K562 (cell line): ENCODE results near the gene GATC. TPM values are rescaled to one million over a fixed set of nuclear protein-coding genes. Genes with fewer than 3 reads are reported as not detected.
A peak's percentile ranks its signal among the peaks of the same experiment; 100 is the strongest.
"Not testable (repeated sequence)": the region's sequence is repeated elsewhere in the genome, so short reads cannot be mapped to it uniquely, and the experiment has no call there.

Experiments used
- ATAC-seq: fragments of 200-7000 bp; cut with Tn5 transposase; 3 replicates; pipeline ENCODE4 v1.9.1; 2020; ENCODE audit warnings: moderate library complexity
- BruUV-seq: library from RNA; stranded (reverse); fragments of 400-500 nt; replicated peaks from 2 replicates; lab custom pipeline; 2021; lab: Mats Ljungman, UMichigan
- CTCF ChIA-PET: fragments of 300-600 bp; formaldehyde crosslinking; extraction: SDS; loops from one replicate; lab custom pipeline; 2021; ENCODE audit warnings: low intra/inter-chr PET ratio; lab: Yijun Ruan, JAX
- POLR2A ChIA-PET: fragments of 300-600, 350-650 bp; sonication (Branson Sonifier 250); formaldehyde crosslinking; extraction: SDS; loops from one replicate; lab custom pipeline; 2021; ENCODE audit warnings: antibody characterized with exemption, inconsistent platforms; lab: Yijun Ruan, JAX
- DNase-seq, 4 experiments: peaks; one replicate each; pipeline versions ENCODE4 v3.0.0 to v3.0.0-alpha.2; 2011 to 2018; ENCODE audit warnings: low spot score in 3 of 4, mixed read lengths in 3 of 4; ENCODE audit errors: extremely low read depth in 1 of 4
- FAIRE-seq: peaks from 2 replicates; lab custom pipeline; 2011; peaks lifted over from hg19 to GRCh38; lab: Jason Lieb, UNC
- H2AFZ ChIP-seq: 2 replicates; pipeline ENCODE4 v1.6.0; 2011; ENCODE audit warnings: low read depth, low read length, control low read depth, inconsistent platforms
- H3K27ac ChIP-seq: fragments of 200-600 bp; 3 replicates; pipeline ENCODE4 v1.8.0; 2011; ENCODE audit warnings: low read depth, mild to moderate bottlenecking, control low read depth, inconsistent platforms, low read length, moderate library complexity, mixed read lengths; ENCODE audit errors: extremely low read depth
- H3K27me3 ChIP-seq, 2 experiments: fragments of 300-600 bp in 1 of 2; 2 replicates in 1 of 2; 3 replicates in 1 of 2; pipeline versions ENCODE4 v1.6.0 to v1.8.0; 2011; ENCODE audit warnings: inconsistent platforms in 2 of 2, low read length in 2 of 2, mild to moderate bottlenecking in 1 of 2, mixed read lengths in 1 of 2, moderate library complexity in 1 of 2; ENCODE audit not compliant: control insufficient read depth in 2 of 2, insufficient read depth in 2 of 2
- H3K36me3 ChIP-seq: fragments of 300-600 bp; 3 replicates; pipeline ENCODE4 v1.8.0; 2011; ENCODE audit warnings: mild to moderate bottlenecking, low read length, inconsistent platforms; ENCODE audit not compliant: control insufficient read depth, insufficient read depth
- H3K4me1 ChIP-seq, 2 experiments: fragments of 200-600 bp in 1 of 2; replicated peaks in 1 of 2; 2 replicates in 1 of 2; 3 replicates in 1 of 2; pipeline versions ENCODE4 v1.5.1 to v1.8.0; 2011; ENCODE audit warnings: inconsistent platforms in 2 of 2, low read length in 2 of 2, mild to moderate bottlenecking in 1 of 2, mixed read lengths in 1 of 2, moderate library complexity in 1 of 2; ENCODE audit not compliant: control insufficient read depth in 2 of 2, insufficient read depth in 2 of 2
- H3K4me2 ChIP-seq: 2 replicates; pipeline ENCODE4 v1.6.1; 2011; ENCODE audit warnings: low read length, control low read depth, inconsistent platforms, mixed read lengths; ENCODE audit not compliant: insufficient read depth
- H3K4me3 ChIP-seq: fragments of 200-600 bp; sonication (generic), shearing (Covaris generic); 2 replicates; pipeline ENCODE4 v1.5.1; 2016; ENCODE audit warnings: control low read depth, inconsistent platforms
- H3K79me2 ChIP-seq: fragments of 200-600 bp; 3 replicates; pipeline ENCODE4 v1.8.0; 2011; ENCODE audit warnings: low read length, inconsistent platforms; ENCODE audit not compliant: control insufficient read depth, insufficient read depth
- H3K9ac ChIP-seq, 2 experiments: 2 replicates each; pipeline versions ENCODE4 v1.6.0 to v1.6.1; 2011; ENCODE audit warnings: low read depth in 2 of 2, low read length in 2 of 2, control low read depth in 1 of 2, inconsistent platforms in 1 of 2, mild to moderate bottlenecking in 1 of 2, mixed read lengths in 1 of 2; ENCODE audit not compliant: insufficient read depth in 1 of 2
- H3K9me1 ChIP-seq: one replicate; pipeline ENCODE4 v1.6.0; 2011; ENCODE audit warnings: inconsistent platforms, mild to moderate bottlenecking, low read length, moderate library complexity; ENCODE audit not compliant: control insufficient read depth, insufficient read depth
- H3K9me3 ChIP-seq: replicated peaks from 2 replicates; pipeline ENCODE4 v1.5.1; 2011; ENCODE audit warnings: low read depth, low read length, inconsistent platforms; ENCODE audit not compliant: control insufficient read depth, insufficient read depth
- H4K20me1 ChIP-seq: replicated peaks from 2 replicates; pipeline ENCODE4 v1.6.1; 2011; ENCODE audit warnings: low read length, inconsistent platforms, mixed read lengths; ENCODE audit not compliant: control insufficient read depth, insufficient read depth
- GTF2E2 ChIP-seq: fragments of 200-800 bp; sonication (Bioruptor generic); IDR thresholded peaks from 2 replicates; pipeline ENCODE4 v1.6.1; 2016; ENCODE audit warnings: missing genetic modification characterization, missing compliant biosample characterization
- RNF219 ChIP-seq: fragments of 250-450 bp; sonication (Bioruptor Pico); IDR thresholded peaks from 2 replicates; pipeline ENCODE4 v1.5.0; 2022; ENCODE audit warnings: mild to moderate bottlenecking
- ZNF253 ChIP-seq: fragments of 250-450 bp; sonication (Bioruptor Pico); conservative IDR thresholded peaks from 2 replicates; pipeline ENCODE4 v1.6.1; 2021; ENCODE audit warnings: mild to moderate bottlenecking
- WGBS: fragments of 100-300 bp; shearing (Covaris generic); methylation state at CpG from one replicate; pipeline ENCODE4 v1.1.6; 2016; ENCODE audit warnings: low coverage, mixed read lengths; ENCODE audit not compliant: insufficient coverage; ENCODE audit errors: missing lambda C conversion rate; 5-methylcytosine and 5-hydroxymethylcytosine counted together
- in situ Hi-C: fragments of 300-500 bp; cut with MboI; formaldehyde crosslinking; loops from 4 replicates; pipeline ENCODE4 v1.15.0; 2018; ENCODE audit warnings: inconsistent platforms, mixed read lengths
- intact Hi-C: fragments of 100-400 bp; cut with micrococcal nuclease; formaldehyde crosslinking; loops from 2 replicates; pipeline ENCODE4 v1.14.2; 2022
- polyA plus RNA-seq, 8 experiments: library from polyadenylated mRNA; depleted of rRNA in 4 of 8; stranded (reverse) in 5 of 8; unstranded in 3 of 8; fragments of >200 nt; fragmentation: Nextera tagmentation in 2 of 8; fragmentation: Illumina TruSeq in 1 of 8; extraction: Ambion mirVana in 2 of 8; extraction: Trizol in 1 of 8; gene quantifications; 2 replicates each; pipeline versions ENCODE4 v1.2.1 to v1.2.3, GENCODE V29; 2011 to 2014; ENCODE audit warnings: inconsistent platforms in 1 of 8, missing spikeins in 1 of 8
- total RNA-seq, 7 experiments: library from RNA; depleted of rRNA in 6 of 7; stranded (reverse); fragments of >200 nt in 6 of 7; fragmentation: Illumina TruSeq in 2 of 7; extraction: Trizol in 2 of 7; gene quantifications; 2 replicates each; pipeline versions ENCODE4 v1.2.1 to v1.2.3, GENCODE V29; 2011 to 2021; ENCODE audit warnings: low replicate concordance in 1 of 7
- TF ChIP-seq, protein P1 (sequence below): sonication (generic); formaldehyde crosslinking; IDR thresholded peaks from 2 replicates; pipeline ENCODE4 v1.8.1; 2023; ENCODE audit warnings: mild to moderate bottlenecking, missing genetic modification reagents
- TF ChIP-seq, protein P2 (sequence below), 2 experiments: IDR thresholded peaks; 2 replicates each; pipeline ENCODE4 v1.6.1; 2012; ENCODE audit warnings: improper control_type of control experiment in 2 of 2, low read depth in 2 of 2, low read length in 2 of 2, borderline replicate concordance in 1 of 2

GATC gene
- total and polyA plus RNA-seq, 9 of the 15 experiments (the other 6 are each of a cell fraction or from before 2014, with no cell fraction given) = 5.8 to 52.6 (median 28.2) TPM

DNA sequence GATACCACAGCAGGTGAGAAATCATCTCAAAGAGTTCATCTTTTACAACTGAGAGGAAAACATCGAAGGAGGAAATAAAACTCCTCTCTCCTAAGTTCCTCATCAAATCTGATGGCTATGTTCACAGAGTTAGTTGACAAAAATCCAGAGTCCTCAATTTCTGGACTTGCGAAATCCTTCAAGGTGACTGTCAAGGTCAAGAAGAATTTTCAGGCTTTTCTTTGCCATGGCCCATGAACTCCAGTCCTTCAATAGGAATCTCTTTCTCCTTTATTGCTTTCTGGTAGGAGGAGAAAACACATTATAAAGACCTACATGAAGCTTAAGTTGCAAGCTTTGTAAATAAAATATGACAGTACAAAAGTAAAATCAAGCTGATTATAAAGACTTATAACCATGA, 1.6 kb upstream of the GATC start (continued):
- TF ChIP-seq RNF219 (CRISPR knock-in tag) (no peak), ZNF253 (CRISPR knock-in tag) (no peak)
- TF ChIP-seq, all 486 proteins: peak for 3

- in situ Hi-C loops = not testable (repeated sequence)
- TF ChIP-seq, protein P1, sequence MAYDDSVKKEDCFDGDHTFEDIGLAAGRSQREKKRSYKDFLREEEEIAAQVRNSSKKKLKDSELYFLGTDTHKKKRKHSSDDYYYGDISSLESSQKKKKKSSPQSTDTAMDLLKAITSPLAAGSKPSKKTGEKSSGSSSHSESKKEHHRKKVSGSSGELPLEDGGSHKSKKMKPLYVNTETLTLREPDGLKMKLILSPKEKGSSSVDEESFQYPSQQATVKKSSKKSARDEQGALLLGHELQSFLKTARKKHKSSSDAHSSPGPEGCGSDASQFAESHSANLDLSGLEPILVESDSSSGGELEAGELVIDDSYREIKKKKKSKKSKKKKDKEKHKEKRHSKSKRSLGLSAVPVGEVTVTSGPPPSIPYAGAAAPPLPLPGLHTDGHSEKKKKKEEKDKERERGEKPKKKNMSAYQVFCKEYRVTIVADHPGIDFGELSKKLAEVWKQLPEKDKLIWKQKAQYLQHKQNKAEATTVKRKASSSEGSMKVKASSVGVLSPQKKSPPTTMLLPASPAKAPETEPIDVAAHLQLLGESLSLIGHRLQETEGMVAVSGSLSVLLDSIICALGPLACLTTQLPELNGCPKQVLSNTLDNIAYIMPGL (CRISPR knock-in tag) = 0 out of 2 replicates have a peak, but pooled peaks have one; percentile 9
- peak; percentile 47 for TF ChIP-seq GTF2E2 (tag)
- TF ChIP-seq, protein P2, sequence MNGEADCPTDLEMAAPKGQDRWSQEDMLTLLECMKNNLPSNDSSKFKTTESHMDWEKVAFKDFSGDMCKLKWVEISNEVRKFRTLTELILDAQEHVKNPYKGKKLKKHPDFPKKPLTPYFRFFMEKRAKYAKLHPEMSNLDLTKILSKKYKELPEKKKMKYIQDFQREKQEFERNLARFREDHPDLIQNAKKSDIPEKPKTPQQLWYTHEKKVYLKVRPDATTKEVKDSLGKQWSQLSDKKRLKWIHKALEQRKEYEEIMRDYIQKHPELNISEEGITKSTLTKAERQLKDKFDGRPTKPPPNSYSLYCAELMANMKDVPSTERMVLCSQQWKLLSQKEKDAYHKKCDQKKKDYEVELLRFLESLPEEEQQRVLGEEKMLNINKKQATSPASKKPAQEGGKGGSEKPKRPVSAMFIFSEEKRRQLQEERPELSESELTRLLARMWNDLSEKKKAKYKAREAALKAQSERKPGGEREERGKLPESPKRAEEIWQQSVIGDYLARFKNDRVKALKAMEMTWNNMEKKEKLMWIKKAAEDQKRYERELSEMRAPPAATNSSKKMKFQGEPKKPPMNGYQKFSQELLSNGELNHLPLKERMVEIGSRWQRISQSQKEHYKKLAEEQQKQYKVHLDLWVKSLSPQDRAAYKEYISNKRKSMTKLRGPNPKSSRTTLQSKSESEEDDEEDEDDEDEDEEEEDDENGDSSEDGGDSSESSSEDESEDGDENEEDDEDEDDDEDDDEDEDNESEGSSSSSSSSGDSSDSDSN (IDR thresholded peaks at IDR 0.05; ENCODE audit: borderline replicate concordance in 1 of 2, low read depth in 2 of 2, low read length in 2 of 2) = 0 out of 4 replicates have a peak, but pooled peaks of 1 of the 2 experiments have one; percentile 3
- TF ChIP-seq, all 486 proteins: peak for 3; not testable (repeated sequence) for 483
- BruUV-seq = TSS peak; percentile 69
- intact Hi-C loops = loop anchor here (5.0 kb wide), 1 partner anchor 135 kb away; the partner anchor contains the start of gene POP5
- H3K27me3 ChIP-seq, H3K4me1 ChIP-seq, CTCF ChIA-PET, H4K20me1 ChIP-seq, H3K9me1 ChIP-seq, ATAC-seq, DNase-seq, FAIRE-seq, H3K9me3 ChIP-seq: not testable (repeated sequence)
- Histone ChIP-seq H3K4me3 (peak overlapping the region; percentile 99), H3K36me3 (peaks cover 59% of the 10 kb centered on the region), H2AFZ (peak overlapping the region; percentile 96), H3K9ac (peak overlapping the region; percentile 92 to 100), H3K27ac (peak overlapping the region; percentile 89), H3K79me2 (peaks cover 70% of the 10 kb centered on the region), H3K4me2 (peak overlapping the region; percentile 97)
- POLR2A ChIA-PET = interaction anchor here (0.8 to 5.3 kb wide), 2 partner anchors 11 to 33 kb away, joined by 3 to 38 read pairs; no protein-coding TSS in a partner anchor
- 0% methylated on average over 14 of the region's 17 CpGs for WGBS
Observed at GRCh38 chr12:120446844-120447178, 567 bp downstream of the GATC start.
